ENCODE measurements around the gene KRT20. TPM values are rescaled to one million over a fixed set of nuclear protein-coding genes. Genes with fewer than 3 reads are reported as not detected.

KRT20 gene
- total RNA-seq, 1 experiment from 2014 or later = not detected

DNA sequence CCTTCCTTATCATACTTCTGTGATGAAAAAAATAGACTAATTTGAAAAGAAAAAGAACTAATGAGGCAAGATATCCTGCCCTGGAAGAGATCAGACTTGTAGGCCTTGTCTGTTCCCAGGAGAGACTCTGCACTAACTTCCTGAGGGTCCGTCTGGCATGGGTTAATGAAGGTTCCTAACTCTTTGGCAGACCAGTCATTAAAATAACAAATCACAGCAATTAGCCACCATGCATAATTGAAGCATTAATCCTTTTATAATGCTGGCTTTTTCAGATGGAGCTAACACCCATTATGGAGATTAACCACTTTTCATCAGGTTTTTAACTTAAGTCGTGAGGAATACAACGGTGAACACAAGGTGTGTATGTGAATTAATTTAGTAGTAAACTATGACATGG lies 52.2 kb downstream of the KRT20 start:
- POLR2A ChIA-PET (ENCODE audit: unreplicated experiment) = interaction anchor here (0.6 kb wide), 1 partner anchor 195 kb away, joined by 7 read pairs; no protein-coding TSS in a partner anchor
- 0 out of 2 replicates have a peak overlapping the region, but pooled peaks have one; percentile 16 for H3K27ac ChIP-seq
- BruUV-seq (replicated peaks) = no TSS peak
- no peak overlapping the region for H2AFZ ChIP-seq
- H3F3A ChIP-seq (ENCODE audit: insufficient read depth, low read depth) = 0 out of 2 replicates have a peak, but pooled peaks cover 3% of the 10 kb centered on the region
- CTCF ChIA-PET = interaction anchor here (0.7 kb wide), 1 partner anchor 59 kb away, joined by 3 read pairs; no protein-coding TSS in a partner anchor
- H3K36me3 ChIP-seq (ENCODE audit: low read depth) = peaks cover 3% of the 10 kb centered on the region; the same call in 1 of the 2 replicates
- no peaks in the 10 kb centered on the region for H3K9me2 ChIP-seq (ENCODE audit: insufficient read depth)
- H3K4me2 ChIP-seq = no peak overlapping the region
- TF ChIP-seq, protein P1, sequence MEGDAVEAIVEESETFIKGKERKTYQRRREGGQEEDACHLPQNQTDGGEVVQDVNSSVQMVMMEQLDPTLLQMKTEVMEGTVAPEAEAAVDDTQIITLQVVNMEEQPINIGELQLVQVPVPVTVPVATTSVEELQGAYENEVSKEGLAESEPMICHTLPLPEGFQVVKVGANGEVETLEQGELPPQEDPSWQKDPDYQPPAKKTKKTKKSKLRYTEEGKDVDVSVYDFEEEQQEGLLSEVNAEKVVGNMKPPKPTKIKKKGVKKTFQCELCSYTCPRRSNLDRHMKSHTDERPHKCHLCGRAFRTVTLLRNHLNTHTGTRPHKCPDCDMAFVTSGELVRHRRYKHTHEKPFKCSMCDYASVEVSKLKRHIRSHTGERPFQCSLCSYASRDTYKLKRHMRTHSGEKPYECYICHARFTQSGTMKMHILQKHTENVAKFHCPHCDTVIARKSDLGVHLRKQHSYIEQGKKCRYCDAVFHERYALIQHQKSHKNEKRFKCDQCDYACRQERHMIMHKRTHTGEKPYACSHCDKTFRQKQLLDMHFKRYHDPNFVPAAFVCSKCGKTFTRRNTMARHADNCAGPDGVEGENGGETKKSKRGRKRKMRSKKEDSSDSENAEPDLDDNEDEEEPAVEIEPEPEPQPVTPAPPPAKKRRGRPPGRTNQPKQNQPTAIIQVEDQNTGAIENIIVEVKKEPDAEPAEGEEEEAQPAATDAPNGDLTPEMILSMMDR (conservative IDR thresholded peaks at IDR 0.05) = no peak
- no peak for TF ChIP-seq EZH2 (IDR thresholded peaks at IDR 0.05; ENCODE audit: low read depth)
- H3K9me3 ChIP-seq (ENCODE audit: insufficient read depth, low read depth) = no peaks in the 10 kb centered on the region
- no peak for DNase-seq
- H3K4me1 ChIP-seq (replicated peaks; ENCODE audit: insufficient read depth) = no peaks in the 10 kb centered on the region
- no peak overlapping the region for H3K4me3 ChIP-seq
- H4K20me1 ChIP-seq (ENCODE audit: insufficient read depth) = no peaks in the 10 kb centered on the region
- intact Hi-C loops (cut with micrococcal nuclease; ENCODE audit: unreplicated experiment) = no loop called here
- no peaks in the 10 kb centered on the region for H3K27me3 ChIP-seq (ENCODE audit: insufficient read depth, low read depth)
- H3K79me2 ChIP-seq (ENCODE audit: low read depth) = no peaks in the 10 kb centered on the region

DNA sequence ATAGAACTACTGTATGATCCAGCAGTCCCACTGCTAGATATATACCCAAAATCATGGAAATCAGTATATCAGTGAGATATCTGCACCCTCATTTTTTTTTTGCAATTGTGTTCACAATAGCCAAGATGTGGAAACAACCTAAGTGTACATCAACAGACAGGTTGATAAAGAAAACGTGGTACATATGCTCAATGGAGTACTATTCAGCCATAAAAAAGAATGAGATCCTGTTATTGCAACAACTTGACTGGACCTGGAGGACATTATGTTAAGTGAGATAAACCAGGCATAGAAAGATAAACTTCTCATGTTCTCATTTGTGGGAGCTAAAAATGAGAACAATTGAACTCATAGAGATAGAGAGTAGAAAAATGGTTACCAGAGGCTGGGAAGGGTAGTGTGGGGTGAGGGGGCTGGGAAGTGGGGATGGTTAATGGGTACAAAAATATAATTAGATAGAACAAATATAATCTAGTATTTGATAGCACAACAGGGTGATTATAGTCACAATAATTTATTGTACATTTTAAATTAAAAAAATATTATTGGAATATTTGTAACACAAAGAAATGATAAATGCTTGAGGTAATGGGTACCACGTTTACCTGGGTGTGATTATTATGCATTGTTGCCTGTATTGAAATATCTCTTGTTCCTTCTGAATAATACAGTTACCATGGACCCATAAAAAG lies 54.8 kb downstream of the KRT20 start:
- peaks cover 10% of the 10 kb centered on the region; the same call in 1 of the 2 replicates for H3K79me2 ChIP-seq (ENCODE audit: low read depth)
- H3F3A ChIP-seq (ENCODE audit: insufficient read depth, low read depth) = 0 out of 2 replicates have a peak, but pooled peaks cover 3% of the 10 kb centered on the region
- no peaks in the 10 kb centered on the region for H4K20me1 ChIP-seq (ENCODE audit: insufficient read depth)
- H3K4me1 ChIP-seq (replicated peaks; ENCODE audit: insufficient read depth) = no peaks in the 10 kb centered on the region
- H3K4me2 ChIP-seq = no peak overlapping the region
- no peaks in the 10 kb centered on the region for H3K27me3 ChIP-seq (ENCODE audit: insufficient read depth, low read depth)
- ChIA-PET POLR2A (ENCODE audit: unreplicated experiment) (no interaction called here), CTCF (interaction anchor here (0.7 kb wide), 1 partner anchor 830 kb away, joined by 4 read pairs; no protein-coding TSS in a partner anchor)
- no peak for DNase-seq
- H3K4me3 ChIP-seq = no peak overlapping the region
- H3K9me3 ChIP-seq (ENCODE audit: insufficient read depth, low read depth) = no peaks in the 10 kb centered on the region
- no peak overlapping the region for H3K27ac ChIP-seq
- BruUV-seq (replicated peaks) = no TSS peak
- intact Hi-C loops (cut with micrococcal nuclease; ENCODE audit: unreplicated experiment) = no loop called here
- no peaks in the 10 kb centered on the region for H3K9me2 ChIP-seq (ENCODE audit: insufficient read depth)
- no peaks in the 10 kb centered on the region; the same call in 1 of the 2 replicates for H3K36me3 ChIP-seq (ENCODE audit: low read depth)
- H2AFZ ChIP-seq = no peak overlapping the region
- TF ChIP-seq, protein P1 (conservative IDR thresholded peaks at IDR 0.05) = no peak
- no peak for TF ChIP-seq EZH2 (IDR thresholded peaks at IDR 0.05; ENCODE audit: low read depth)

DNA sequence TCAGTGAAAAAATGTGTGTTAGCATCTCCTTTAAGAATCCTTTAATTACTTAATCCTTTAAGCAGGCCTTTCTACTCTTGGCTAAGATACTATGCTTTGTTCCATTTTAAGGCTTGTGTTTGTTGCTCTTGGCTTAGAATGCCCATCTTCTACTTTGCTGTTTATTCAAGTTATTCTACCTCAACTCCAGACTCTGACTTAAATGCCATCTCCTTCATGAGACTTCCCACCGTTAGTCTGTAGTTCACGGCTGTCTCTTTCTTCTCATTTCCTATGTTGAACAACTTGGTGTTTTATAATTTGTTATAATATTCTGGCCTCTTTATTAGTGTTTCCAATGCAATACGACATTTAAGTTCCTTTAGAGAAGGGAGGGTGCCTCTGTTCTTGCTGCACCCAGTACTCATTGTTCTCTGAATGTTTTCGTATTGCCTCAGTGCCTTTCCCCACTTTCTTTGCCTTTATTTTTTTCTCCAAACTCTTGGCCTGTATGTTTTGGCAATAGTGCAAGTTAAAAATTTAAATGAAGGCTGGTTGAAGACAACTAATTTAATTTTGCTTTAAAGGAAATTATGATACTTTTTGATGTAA lies 56.5 kb downstream of the KRT20 start:
- BruUV-seq (replicated peaks) = no TSS peak
- no peaks in the 10 kb centered on the region for H4K20me1 ChIP-seq (ENCODE audit: insufficient read depth)
- DNase-seq = no peak
- no peak overlapping the region for H3K27ac ChIP-seq
- no peak overlapping the region for H2AFZ ChIP-seq
- H3K36me3 ChIP-seq (ENCODE audit: low read depth) = no peaks in the 10 kb centered on the region
- no peaks in the 10 kb centered on the region for H3F3A ChIP-seq (ENCODE audit: insufficient read depth, low read depth)
- no peak for TF ChIP-seq EZH2 (IDR thresholded peaks at IDR 0.05; ENCODE audit: low read depth)
- TF ChIP-seq, protein P1 (conservative IDR thresholded peaks at IDR 0.05) = no peak
- intact Hi-C loops (cut with micrococcal nuclease; ENCODE audit: unreplicated experiment) = no loop called here
- H3K27me3 ChIP-seq (ENCODE audit: insufficient read depth, low read depth) = no peaks in the 10 kb centered on the region
- peaks cover 10% of the 10 kb centered on the region; the same call in 1 of the 2 replicates for H3K79me2 ChIP-seq (ENCODE audit: low read depth)
- H3K4me1 ChIP-seq (replicated peaks; ENCODE audit: insufficient read depth) = no peaks in the 10 kb centered on the region
- H3K9me2 ChIP-seq (ENCODE audit: insufficient read depth) = no peaks in the 10 kb centered on the region
- no peak overlapping the region for H3K4me3 ChIP-seq
- ChIA-PET CTCF (no interaction called here), POLR2A (ENCODE audit: unreplicated experiment) (no interaction called here)
- H3K9me3 ChIP-seq (ENCODE audit: insufficient read depth, low read depth) = no peaks in the 10 kb centered on the region
- no peak overlapping the region for H3K4me2 ChIP-seq

Measured in PC-9 (cell line).